NT2/D1 (cell line): ENCODE data around the gene INSR.

ENCODE experiments used
- DNase-seq: peaks from one replicate; pipeline ENCODE4 v3.0.0-alpha.2; 2011; ENCODE audit warnings: low read depth, low spot score
- H3K27me3 ChIP-seq: 2 replicates; pipeline ENCODE4 v1.6.0; 2011; ENCODE audit warnings: mild to moderate bottlenecking; ENCODE audit not compliant: insufficient read length, insufficient read depth
- H3K36me3 ChIP-seq: 2 replicates; pipeline ENCODE4 v1.6.1; 2011; ENCODE audit warnings: mild to moderate bottlenecking, low read length, mixed read lengths; ENCODE audit not compliant: insufficient read depth, insufficient read length
- H3K4me1 ChIP-seq: 2 replicates; pipeline ENCODE4 v1.5.1; 2011; ENCODE audit not compliant: insufficient read depth, insufficient read length
- H3K4me3 ChIP-seq: 2 replicates; pipeline ENCODE4 v1.5.1; 2011; ENCODE audit warnings: low read depth; ENCODE audit not compliant: insufficient read length
- H3K9ac ChIP-seq: 2 replicates; pipeline ENCODE4 v1.6.0; 2011; ENCODE audit warnings: low read depth; ENCODE audit not compliant: insufficient read length
- H3K9me3 ChIP-seq: 2 replicates; pipeline ENCODE4 v1.5.1; 2011; ENCODE audit warnings: mild to moderate bottlenecking, low read length; ENCODE audit not compliant: insufficient read depth
- SUZ12 ChIP-seq: IDR thresholded peaks from 2 replicates; pipeline ENCODE4 v1.6.1; 2011; ENCODE audit not compliant: insufficient read length, insufficient read depth; ENCODE audit errors: extremely low read depth
- YY1 ChIP-seq: IDR thresholded peaks from 2 replicates; pipeline ENCODE4 v1.6.1; 2011; ENCODE audit not compliant: insufficient read length, insufficient read depth
- ZNF274 ChIP-seq: IDR thresholded peaks from 2 replicates; pipeline ENCODE4 v1.6.1; 2011; ENCODE audit warnings: mild to moderate bottlenecking, low read depth, low read length

Gene INSR

DNA sequence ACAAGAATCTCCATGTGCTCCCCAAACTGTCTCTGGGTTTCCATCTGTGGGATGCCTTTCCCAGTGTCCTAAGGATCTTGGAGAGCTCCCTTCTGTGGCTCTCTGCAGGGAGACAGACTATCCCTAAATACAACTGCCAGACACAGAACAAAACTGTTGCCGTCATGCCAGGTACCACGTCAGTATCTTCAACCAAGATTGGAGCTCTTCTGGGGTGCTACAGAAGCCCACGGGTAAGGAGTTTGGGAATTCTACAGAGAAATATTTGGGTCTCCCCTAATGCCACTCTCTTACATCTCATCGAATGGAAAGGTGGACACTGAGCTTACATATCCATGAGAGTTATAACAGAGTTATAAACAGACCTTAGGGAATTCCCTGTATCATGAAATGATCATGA lies 230.9 kb downstream of the INSR start:
- TF ChIP-seq SUZ12 (no peak), ZNF274 (no peak), YY1 (no peak)

More for the DNA sequence above, 230.9 kb downstream of the INSR start:
- DNase-seq, result no peak
- H3K9ac ChIP-seq, result no peak overlapping the region
- H3K27me3 ChIP-seq, result no peaks in the 10 kb centered on the region
- no peaks in the 10 kb centered on the region for H3K4me1 ChIP-seq
- H3K9me3 ChIP-seq, result peaks cover 13% of the 10 kb centered on the region; the same call in 1 of the 2 replicates
- H3K36me3 ChIP-seq, result no peaks in the 10 kb centered on the region
- H3K4me3 ChIP-seq, result no peak overlapping the region
